Right hindlimb (tissue), 1 donor: Measurements from ENCODE around the gene UROS.

Experiments
- DNase-seq: peaks from one replicate; pipeline ENCODE4 v3.0.0-alpha.2; 2018

UROS gene

DNA sequence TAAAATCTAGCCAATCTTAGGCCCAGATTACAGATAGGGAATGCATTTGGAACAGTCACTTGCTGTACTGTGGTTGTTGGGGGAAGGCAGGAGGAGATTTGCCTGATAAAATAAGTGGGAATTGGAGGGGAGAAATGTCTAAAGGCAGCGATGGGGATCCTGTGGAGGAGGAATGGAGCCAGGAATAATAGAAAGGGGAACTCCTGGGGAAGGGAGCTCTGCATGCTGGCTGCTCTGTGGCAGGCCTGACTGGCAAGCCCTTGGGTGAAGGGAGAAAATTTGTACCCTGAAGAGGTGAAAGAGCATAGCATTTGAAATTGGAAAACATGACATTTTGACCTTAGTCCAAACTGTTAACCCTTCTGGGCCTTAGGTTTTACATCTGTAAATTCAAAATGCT, 61.1 kb downstream of the UROS start:
- DNase-seq, result no peak

DNA sequence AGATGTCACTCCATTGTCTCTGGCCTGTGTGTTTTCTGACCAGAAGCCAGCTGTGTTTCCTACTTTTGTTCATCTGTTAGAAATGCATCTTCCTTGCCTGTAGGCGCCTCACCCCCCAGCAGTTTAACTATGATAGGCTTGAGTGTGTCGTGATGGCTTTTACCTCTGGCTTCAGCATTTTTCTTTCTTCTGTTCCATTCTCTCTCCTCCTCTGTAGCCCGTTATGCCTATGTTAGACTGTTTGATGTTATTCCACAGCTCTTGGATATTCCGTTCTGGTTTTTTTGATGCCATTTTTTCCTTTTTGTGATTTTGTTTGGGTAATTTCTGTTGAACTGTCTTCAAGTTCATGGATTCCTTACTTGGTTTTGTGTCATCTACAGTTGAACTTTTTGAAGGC, 65.3 kb downstream of the UROS start:
- DNase-seq, result no peak

DNA sequence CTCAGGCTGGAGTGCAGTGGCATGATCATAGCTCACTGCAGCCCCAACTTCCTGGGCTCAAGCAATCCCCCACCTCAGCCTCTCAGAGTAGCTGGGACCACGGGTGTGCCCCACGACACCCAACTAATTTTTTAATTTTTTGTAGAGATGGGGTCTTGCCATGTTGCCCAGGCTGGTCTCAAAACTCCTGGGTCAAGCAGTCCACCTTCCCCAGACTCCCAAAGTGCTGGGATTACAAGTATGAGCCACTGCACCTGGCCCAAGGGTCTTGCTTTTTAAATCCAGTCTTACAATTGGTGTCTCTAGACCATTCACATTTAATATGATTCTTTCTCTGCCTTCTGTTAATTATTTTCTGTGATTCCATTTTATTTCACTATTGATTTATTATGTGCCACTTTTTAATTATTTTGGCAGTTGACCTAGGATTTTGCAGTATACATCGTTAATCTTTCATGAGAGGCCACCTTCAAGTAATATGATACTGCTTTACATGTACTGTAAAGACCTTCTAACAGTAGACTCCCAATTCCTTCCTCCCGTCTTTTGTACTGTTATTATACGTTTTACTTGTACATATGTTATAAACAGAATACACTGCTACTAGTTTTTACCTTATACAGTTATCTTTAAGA, 66.1 kb downstream of the UROS start:
- no peak for DNase-seq

DNA sequence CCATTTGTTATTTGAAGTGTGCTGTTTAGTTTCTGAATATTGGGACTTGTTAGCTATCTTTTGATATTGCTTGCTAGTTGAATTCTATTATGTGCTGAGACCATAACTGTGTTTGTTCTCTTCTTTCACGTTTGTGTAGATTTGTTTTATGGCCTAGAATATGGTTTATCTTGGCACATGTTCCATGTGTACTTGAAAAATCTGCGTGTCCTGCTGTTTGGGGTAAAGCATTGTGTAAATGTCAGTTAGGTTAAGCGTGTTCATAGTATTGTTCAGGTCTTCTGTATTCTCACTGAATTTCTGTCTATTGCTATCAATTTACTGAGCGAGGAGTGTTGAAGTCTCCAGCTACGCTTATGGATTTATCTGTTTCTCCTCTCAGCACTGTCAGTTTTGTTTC, 66.9 kb downstream of the UROS start:
- no peak for DNase-seq

DNA sequence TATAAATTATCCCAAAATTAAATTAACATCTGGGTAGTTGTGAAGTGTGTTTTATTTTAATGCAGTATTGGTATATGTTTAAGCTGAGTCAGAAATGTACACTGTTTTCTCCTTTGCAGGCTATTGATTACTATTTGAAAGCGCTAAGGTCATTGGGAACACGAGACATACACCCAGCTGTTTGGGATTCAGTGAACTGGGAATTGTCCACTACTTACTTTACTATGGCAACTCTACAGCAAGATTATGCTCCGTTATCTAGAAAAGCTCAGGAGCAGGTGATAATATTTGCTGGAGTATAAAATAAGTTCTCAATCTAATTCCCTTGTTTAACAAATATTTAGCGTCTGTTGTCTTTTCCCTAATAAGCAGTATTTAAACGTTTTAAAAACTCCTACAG, 75.6 kb downstream of the UROS start:
- DNase-seq, result no peak

DNA sequence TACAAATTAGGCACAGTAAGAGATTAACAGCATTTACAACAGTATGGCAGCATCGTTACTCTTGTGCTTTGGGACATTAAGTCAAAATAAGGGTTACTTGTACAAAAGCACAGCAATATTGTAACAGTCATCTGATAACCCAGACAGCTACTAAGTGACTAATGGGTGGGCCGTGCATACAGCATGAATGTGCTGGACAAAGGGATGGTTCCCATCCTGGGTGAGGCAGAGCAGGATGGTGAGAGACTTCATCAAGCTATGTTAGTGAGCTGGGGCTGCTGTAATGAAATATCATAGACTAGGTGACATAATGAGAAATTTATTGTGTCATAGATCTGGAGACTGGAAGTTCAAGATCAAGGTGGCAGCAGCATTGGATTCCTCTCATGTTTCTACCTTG, 78.1 kb downstream of the UROS start:
- no peak for DNase-seq

DNA sequence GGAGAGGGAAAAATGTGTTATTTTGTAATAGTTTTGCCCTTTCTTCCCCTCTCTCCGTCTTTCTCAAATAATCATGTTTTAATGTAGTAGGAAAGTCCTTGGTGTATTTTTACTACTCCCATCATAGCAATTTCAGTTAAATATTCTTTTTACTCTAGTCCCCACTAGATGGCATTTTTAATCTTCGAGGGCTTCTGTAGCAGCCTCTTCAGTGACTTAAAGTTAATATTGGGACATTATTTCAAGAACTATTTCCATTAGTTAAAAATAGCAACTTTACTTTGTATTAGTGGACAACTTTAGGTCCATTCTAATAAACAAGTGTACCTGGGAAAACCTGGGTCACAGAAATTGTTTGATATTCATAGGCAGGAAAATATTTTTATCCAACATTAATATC, 80.6 kb downstream of the UROS start:
- no peak for DNase-seq

DNA sequence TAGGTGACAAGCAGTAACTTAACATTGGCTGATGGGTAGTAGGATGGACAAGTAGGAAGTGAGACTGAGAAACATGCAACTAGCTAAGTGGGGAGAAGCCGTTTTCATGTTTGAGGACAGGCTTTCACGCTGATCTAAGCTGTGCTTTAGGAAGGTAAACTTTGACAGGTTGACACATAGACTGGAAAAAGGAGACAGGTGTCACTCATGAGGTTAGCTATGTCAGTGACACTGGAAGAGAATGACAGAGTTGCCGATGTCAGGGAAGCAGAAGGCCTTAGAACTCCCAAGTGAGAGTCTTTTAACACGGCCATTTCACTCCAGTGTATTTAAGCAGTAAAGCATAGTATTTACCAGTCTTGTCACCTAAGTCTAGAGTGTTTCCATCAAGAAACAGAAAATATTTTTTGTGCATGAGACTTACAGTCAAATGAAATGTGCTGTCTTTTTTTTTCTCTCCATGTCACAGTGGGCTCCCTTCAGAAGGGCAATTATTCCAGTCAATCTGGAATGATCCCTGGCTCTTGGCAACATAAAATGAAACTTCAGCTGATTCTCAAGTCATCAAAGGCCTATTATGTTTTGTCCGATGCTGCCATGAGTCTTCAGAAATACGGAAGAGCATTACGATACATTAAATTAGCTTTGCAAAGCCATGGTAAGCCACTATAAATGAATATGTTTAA, 82.9 kb downstream of the UROS start:
- DNase-seq, result no peak
